Left ventricle myocardium inferior (tissue), 1 donor: Measurements from ENCODE around the gene ODF2. TPM values are rescaled to one million over a fixed set of nuclear protein-coding genes. Genes with fewer than 3 reads are reported as not detected.
A peak's percentile ranks its signal among the peaks of the same experiment; 100 is the strongest.

Experiments
- DNase-seq: peaks from one replicate; pipeline ENCODE4 v3.0.0-alpha.2; 2020
- H3K27ac ChIP-seq: fragments of 200-600 bp; replicated peaks from 2 replicates; pipeline ENCODE4 v1.8.0; 2021
- H3K27me3 ChIP-seq: fragments of 200-600 bp; 2 replicates; pipeline ENCODE4 v1.8.0; 2021; ENCODE audit warnings: low read depth
- H3K36me3 ChIP-seq: fragments of 200-600 bp; 2 replicates; pipeline ENCODE4 v1.8.0; 2021
- H3K4me1 ChIP-seq: fragments of 200-600 bp; 2 replicates; pipeline ENCODE4 v1.8.0; 2021
- H3K4me3 ChIP-seq: fragments of 200-600 bp; 2 replicates; pipeline ENCODE4 v1.8.0; 2021; ENCODE audit warnings: mild to moderate bottlenecking, moderate library complexity
- H3K9me3 ChIP-seq: fragments of 200-600 bp; replicated peaks from 2 replicates; pipeline ENCODE4 v1.8.0; 2021
- intact Hi-C: fragments of 100-400 bp; cut with micrococcal nuclease; formaldehyde crosslinking; loops from one replicate; pipeline ENCODE4 v1.11.0; 2022
- total RNA-seq: library from RNA; stranded (reverse); fragmentation: NEBNext Ultra II Directional; extraction: Animal tissue kit (Norgen Biotek cat#: 25700); gene quantifications from one replicate; pipeline ENCODE4 v1.2.1, GENCODE V29; 2021
- TF ChIP-seq, protein P1 (sequence below): fragments of 200-600 bp; IDR thresholded peaks from 2 replicates; pipeline ENCODE4 v1.8.0; 2021; ENCODE audit warnings: antibody characterized with exemption, mild to moderate bottlenecking, borderline replicate concordance
- donor health status: DM: no; HTN: yes; CAD: no; lungs with severe emphysema.

ODF2 gene
- total RNA-seq, 1 donor from 2014 or later: 16.7 TPM

DNA sequence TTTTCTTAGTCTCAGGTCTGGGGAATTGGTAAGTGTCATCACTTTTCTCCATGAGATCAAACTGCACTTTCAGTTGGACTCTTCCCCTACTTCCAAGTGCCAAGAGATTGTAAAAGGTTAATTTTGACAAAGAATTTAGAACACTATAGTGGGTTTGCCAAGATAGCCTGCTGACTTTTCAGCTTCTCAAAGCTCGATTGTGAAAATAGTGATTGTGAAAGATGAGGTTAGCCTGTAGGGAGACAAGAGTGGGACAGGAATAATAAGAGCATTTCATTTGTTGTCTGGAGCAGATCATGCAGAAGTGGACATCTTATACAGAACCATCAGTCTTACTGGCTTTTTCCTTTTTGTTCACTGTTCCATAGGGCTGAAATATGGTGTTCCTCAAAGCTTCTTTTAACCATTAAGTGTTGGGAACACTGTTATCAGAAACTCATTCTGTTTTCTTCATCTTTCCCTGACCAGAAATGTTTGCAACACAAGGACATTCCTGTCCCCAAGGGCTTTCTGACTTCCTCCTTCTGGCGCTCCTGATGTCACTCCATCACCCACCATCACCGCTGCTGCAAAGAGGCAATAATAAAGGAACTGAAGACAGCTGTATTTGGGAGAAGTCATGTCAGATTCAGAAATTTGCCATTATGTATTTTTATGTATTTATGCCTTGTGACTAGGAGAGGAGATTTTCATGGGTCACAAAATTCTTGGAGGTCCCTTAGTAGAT, 85.0 kb downstream of the ODF2 start:
- DNase-seq: no peak
- intact Hi-C loops: no loop called here
- Histone ChIP-seq H3K36me3 (peaks cover 79% of the 10 kb centered on the region), H3K27ac (peak overlapping the region; percentile 49), H3K4me3 (no peak overlapping the region), H3K9me3 (no peaks in the 10 kb centered on the region), H3K4me1 (peaks cover 17% of the 10 kb centered on the region), H3K27me3 (no peaks in the 10 kb centered on the region)
- TF ChIP-seq, protein P1, sequence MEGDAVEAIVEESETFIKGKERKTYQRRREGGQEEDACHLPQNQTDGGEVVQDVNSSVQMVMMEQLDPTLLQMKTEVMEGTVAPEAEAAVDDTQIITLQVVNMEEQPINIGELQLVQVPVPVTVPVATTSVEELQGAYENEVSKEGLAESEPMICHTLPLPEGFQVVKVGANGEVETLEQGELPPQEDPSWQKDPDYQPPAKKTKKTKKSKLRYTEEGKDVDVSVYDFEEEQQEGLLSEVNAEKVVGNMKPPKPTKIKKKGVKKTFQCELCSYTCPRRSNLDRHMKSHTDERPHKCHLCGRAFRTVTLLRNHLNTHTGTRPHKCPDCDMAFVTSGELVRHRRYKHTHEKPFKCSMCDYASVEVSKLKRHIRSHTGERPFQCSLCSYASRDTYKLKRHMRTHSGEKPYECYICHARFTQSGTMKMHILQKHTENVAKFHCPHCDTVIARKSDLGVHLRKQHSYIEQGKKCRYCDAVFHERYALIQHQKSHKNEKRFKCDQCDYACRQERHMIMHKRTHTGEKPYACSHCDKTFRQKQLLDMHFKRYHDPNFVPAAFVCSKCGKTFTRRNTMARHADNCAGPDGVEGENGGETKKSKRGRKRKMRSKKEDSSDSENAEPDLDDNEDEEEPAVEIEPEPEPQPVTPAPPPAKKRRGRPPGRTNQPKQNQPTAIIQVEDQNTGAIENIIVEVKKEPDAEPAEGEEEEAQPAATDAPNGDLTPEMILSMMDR: no peak

DNA sequence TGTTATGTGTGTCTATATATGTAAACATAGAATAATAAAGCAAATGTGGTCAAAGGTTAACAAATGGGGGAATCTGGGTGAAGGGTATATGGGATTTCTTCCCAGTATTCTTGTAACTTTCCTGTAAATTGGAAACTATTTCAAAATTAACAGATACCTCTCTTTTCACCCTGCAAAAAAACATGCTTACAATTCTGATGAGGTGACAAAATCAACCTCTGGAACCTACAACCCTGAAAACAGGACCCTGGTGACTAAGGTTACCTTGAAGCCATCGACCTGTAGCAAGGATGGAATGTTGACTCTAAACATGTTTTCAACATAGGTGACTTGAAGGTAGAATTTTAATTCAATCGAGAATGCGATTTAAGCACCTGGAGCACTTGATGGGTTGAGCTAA, 90.7 kb downstream of the ODF2 start:
- intact Hi-C loops: no loop called here
- DNase-seq: no peak
- H3K9me3 ChIP-seq: no peaks in the 10 kb centered on the region
- no peaks in the 10 kb centered on the region for H3K27me3 ChIP-seq
- peaks cover 23% of the 10 kb centered on the region for H3K36me3 ChIP-seq
- H3K27ac ChIP-seq: no peak overlapping the region
- H3K4me1 ChIP-seq: peaks cover 30% of the 10 kb centered on the region
- TF ChIP-seq, protein P1: no peak
- no peak overlapping the region for H3K4me3 ChIP-seq

DNA sequence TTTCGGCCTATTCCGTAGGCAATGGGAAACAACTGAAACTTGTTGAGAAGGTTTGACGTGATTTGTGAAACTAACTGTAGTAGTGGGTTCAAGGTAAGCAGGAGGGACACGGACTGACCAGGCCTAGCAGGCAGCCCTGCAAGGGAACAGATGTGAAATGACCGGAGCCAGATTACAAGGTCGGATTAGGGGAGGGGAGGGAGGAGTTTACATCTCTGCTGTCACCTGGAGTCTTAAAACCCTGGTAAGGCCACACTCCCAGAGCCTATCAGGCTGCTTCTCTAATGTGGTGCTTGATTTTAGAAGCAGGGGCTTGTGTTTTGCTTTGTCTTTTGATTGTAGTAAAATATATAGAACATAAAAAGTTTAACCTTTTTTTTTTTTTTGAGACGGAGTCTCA, 93.1 kb downstream of the ODF2 start:
- no peaks in the 10 kb centered on the region for H3K9me3 ChIP-seq
- intact Hi-C loops: no loop called here
- H3K4me1 ChIP-seq: peaks cover 48% of the 10 kb centered on the region
- no peaks in the 10 kb centered on the region for H3K36me3 ChIP-seq
- no peak overlapping the region for H3K4me3 ChIP-seq
- H3K27me3 ChIP-seq: no peaks in the 10 kb centered on the region
- DNase-seq: no peak
- H3K27ac ChIP-seq: peak overlapping the region; percentile 100
- TF ChIP-seq, protein P1: no peak

DNA sequence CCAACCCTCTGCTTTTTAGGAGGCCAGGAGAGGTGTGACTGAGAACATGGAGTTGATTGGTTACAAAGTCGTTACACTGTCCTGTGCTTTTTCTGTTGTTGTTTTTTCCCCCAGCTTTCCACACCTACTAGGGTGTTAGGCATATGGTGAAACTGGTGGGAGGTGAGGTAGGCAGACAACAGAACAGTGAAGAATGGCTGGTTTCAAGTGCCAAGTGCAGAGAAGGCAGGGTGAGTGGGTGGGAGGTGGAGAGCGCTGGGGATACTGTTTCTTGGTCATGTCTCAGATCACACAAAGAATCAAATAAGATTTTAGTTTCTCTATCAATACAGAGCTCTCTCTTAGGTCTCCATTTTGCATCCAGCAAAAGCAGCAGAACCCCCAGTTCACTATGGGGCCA, 94.4 kb downstream of the ODF2 start:
- TF ChIP-seq, protein P1: no peak

More for the DNA sequence above, 94.4 kb downstream of the ODF2 start:
- Histone ChIP-seq H3K36me3 (no peaks in the 10 kb centered on the region), H3K4me3 (no peak overlapping the region), H3K27me3 (no peaks in the 10 kb centered on the region), H3K27ac (peak overlapping the region; percentile 100), H3K4me1 (peaks cover 62% of the 10 kb centered on the region), H3K9me3 (no peaks in the 10 kb centered on the region)
- intact Hi-C loops: no loop called here
- DNase-seq: no peak

Other genes with a start within 250 kb of the ODF2 start
- 86.9 TPM for gene GOLGA2, start 180.0 kb upstream of the ODF2 start, total RNA-seq
- gene SWI5, start 179.7 kb upstream of the ODF2 start, total RNA-seq: 16.2 TPM
- 43.7 TPM for gene TRUB2, start 133.6 kb upstream of the ODF2 start, total RNA-seq
- gene COQ4, start 133.2 kb upstream of the ODF2 start, total RNA-seq: 32.0 TPM
- 18.8 TPM for gene SLC27A4, start 115.5 kb upstream of the ODF2 start, total RNA-seq
- 57.0 TPM for gene URM1, start 84.6 kb upstream of the ODF2 start, total RNA-seq
- 8.5 TPM for gene CERCAM, start 35.1 kb upstream of the ODF2 start, total RNA-seq
- gene GLE1, start 48.7 kb downstream of the ODF2 start, total RNA-seq: 18.8 TPM
- 269 TPM for gene SPTAN1, start 96.6 kb downstream of the ODF2 start, total RNA-seq
- gene DYNC2I2, start 200.8 kb downstream of the ODF2 start, total RNA-seq: 32.7 TPM
- 168 TPM for gene SET, start 233.2 kb downstream of the ODF2 start, total RNA-seq
- 6.3 TPM for gene PKN3, start 246.5 kb downstream of the ODF2 start, total RNA-seq